Endothelial cell of umbilical vein (primary cell): ENCODE measurements around the gene PLA2G4B. TPM values are rescaled to one million over a fixed set of nuclear protein-coding genes. Genes with fewer than 3 reads are reported as not detected.
A peak's percentile ranks its signal among the peaks of the same experiment; 100 is the strongest.

Experiments used
- BruUV-seq: library from RNA; stranded (reverse); fragments of 400-500 nt; replicated peaks from 2 replicates; lab custom pipeline; 2021; lab: Mats Ljungman, UMichigan
- CTCF ChIA-PET: fragments of 300-600, 350-600 bp; sonication (Branson Sonifier 250); formaldehyde crosslinking; loops from one replicate; lab custom pipeline; 2021; ENCODE audit warnings: antibody characterized with exemption, inconsistent platforms; lab: Charles Lee
- POLR2A ChIA-PET: fragments of 300-600, 350-600 bp; sonication (Branson Sonifier 250); formaldehyde crosslinking; loops from one replicate; lab custom pipeline; 2021; ENCODE audit warnings: antibody characterized with exemption, inconsistent platforms; lab: Charles Lee
- DNase-seq: peaks from one replicate; pipeline ENCODE4 v3.0.0-alpha.2; 2011; ENCODE audit warnings: low read depth, low spot score
- FAIRE-seq: peaks from 2 replicates; lab custom pipeline; 2011; peaks lifted over from hg19 to GRCh38; lab: Jason Lieb, UNC
- H2AFZ ChIP-seq: 2 replicates; pipeline ENCODE4 v1.6.0; 2012; ENCODE audit warnings: low read depth, low read length, control low read depth, inconsistent platforms
- H3K27ac ChIP-seq: 2 replicates; pipeline ENCODE4 v1.5.1; 2011; ENCODE audit warnings: low read depth, mild to moderate bottlenecking, control low read depth, low read length, moderate library complexity; ENCODE audit not compliant: insufficient read depth
- H3K27me3 ChIP-seq, 2 experiments: 2 replicates each; pipeline versions ENCODE4 v1.6.0 to v1.6.1; 2011; ENCODE audit warnings: low read length in 2 of 2, mixed read lengths in 1 of 2; ENCODE audit not compliant: control insufficient read depth in 2 of 2, insufficient read depth in 2 of 2
- H3K36me3 ChIP-seq, 2 experiments: 2 replicates in 1 of 2; 3 replicates in 1 of 2; pipeline ENCODE4 v1.5.1; 2011; ENCODE audit warnings: low read length in 2 of 2, mild to moderate bottlenecking in 1 of 2, moderate library complexity in 1 of 2; ENCODE audit not compliant: control insufficient read depth in 2 of 2, insufficient read depth in 2 of 2; ENCODE audit errors: extremely low read depth in 1 of 2
- H3K4me1 ChIP-seq: 3 replicates; pipeline ENCODE4 v1.5.1; 2011; ENCODE audit warnings: mild to moderate bottlenecking, low read length; ENCODE audit not compliant: control insufficient read depth, insufficient read depth; ENCODE audit errors: extremely low read depth
- H3K4me2 ChIP-seq: 2 replicates; pipeline ENCODE4 v1.6.1; 2011; ENCODE audit warnings: low read length, control low read depth, mixed read lengths; ENCODE audit not compliant: insufficient read depth
- H3K4me3 ChIP-seq, 3 experiments: fragments of 200-600 bp in 1 of 3; sonication (generic), shearing (Covaris generic) in 1 of 3; replicated peaks in 1 of 3; 2 replicates each; pipeline ENCODE4 v1.5.1; 2011 to 2016; ENCODE audit warnings: control low read depth in 3 of 3, low read length in 3 of 3, mild to moderate bottlenecking in 2 of 3, inconsistent platforms in 1 of 3, low read depth in 1 of 3, moderate library complexity in 1 of 3; ENCODE audit not compliant: insufficient read depth in 1 of 3
- H3K79me2 ChIP-seq: 2 replicates; pipeline ENCODE4 v1.6.0; 2012; ENCODE audit warnings: low read length, inconsistent platforms; ENCODE audit not compliant: control insufficient read depth, insufficient read depth
- H3K9ac ChIP-seq: replicated peaks from 2 replicates; pipeline ENCODE3; 2011; ENCODE audit warnings: low read length, control low read depth; ENCODE audit not compliant: insufficient read depth; ENCODE audit errors: extremely low read depth
- H3K9me1 ChIP-seq: replicated peaks from 3 replicates; pipeline ENCODE4 v1.6.0; 2011; ENCODE audit warnings: mild to moderate bottlenecking, low read length; ENCODE audit not compliant: control insufficient read depth, insufficient read depth; ENCODE audit errors: extremely low read depth
- H3K9me3 ChIP-seq: replicated peaks from 2 replicates; pipeline ENCODE4 v1.5.1; 2012; ENCODE audit warnings: low read length, inconsistent platforms; ENCODE audit not compliant: control insufficient read depth, insufficient read depth
- H4K20me1 ChIP-seq: replicated peaks from 2 replicates; pipeline ENCODE3; 2011; ENCODE audit warnings: mild to moderate bottlenecking, low read length; ENCODE audit not compliant: control insufficient read depth, insufficient read depth; ENCODE audit errors: extremely low read depth
- EZH2 ChIP-seq: IDR thresholded peaks from 2 replicates; pipeline ENCODE4 v1.6.1; 2012; ENCODE audit warnings: borderline replicate concordance, low read depth, mild to moderate bottlenecking, moderate library complexity, low read length, inconsistent platforms; ENCODE audit not compliant: severe bottlenecking
- FOS ChIP-seq: IDR thresholded peaks from 2 replicates; pipeline ENCODE4 v1.6.1; 2011; ENCODE audit warnings: mild to moderate bottlenecking, low read length, moderate library complexity, borderline replicate concordance; ENCODE audit not compliant: insufficient read depth
- GATA2 ChIP-seq: IDR thresholded peaks from 2 replicates; pipeline ENCODE4 v1.7.0; 2011; ENCODE audit warnings: low read depth, mild to moderate bottlenecking, moderate library complexity, mixed read lengths, low read length; ENCODE audit not compliant: insufficient read length, insufficient read depth
- JUN ChIP-seq: IDR thresholded peaks from 2 replicates; pipeline ENCODE4 v1.6.1; 2011; ENCODE audit warnings: borderline replicate concordance, low read depth; ENCODE audit not compliant: insufficient read length, insufficient read depth
- MYC ChIP-seq: IDR thresholded peaks from one replicate; pipeline ENCODE4 v1.6.1; 2011; ENCODE audit warnings: mild to moderate bottlenecking, low read depth, low read length
- POLR2A ChIP-seq: IDR thresholded peaks from 2 replicates; pipeline ENCODE4 v1.6.1; 2012; ENCODE audit warnings: low read depth, mild to moderate bottlenecking, control low read depth, low read length
- POLR2AphosphoS5 ChIP-seq: IDR thresholded peaks from 2 replicates; pipeline ENCODE4 v1.6.1; 2012; ENCODE audit warnings: low read depth, mild to moderate bottlenecking, control low read depth, low read length, moderate library complexity; ENCODE audit not compliant: insufficient read depth
- dilution Hi-C: fragments of 300-500 bp; cut with MboI; formaldehyde crosslinking; loops from one replicate; pipeline ENCODE4 v1.15.0; 2019; ENCODE audit warnings: low sequenced_read_pairs; ENCODE audit not compliant: extremely low pct_ligation_motif_present
- intact Hi-C: fragments of 100-400 bp; cut with micrococcal nuclease; formaldehyde crosslinking; loops from one replicate; pipeline ENCODE4 v1.10.0; 2022
- polyA plus RNA-seq, 4 experiments: library from polyadenylated mRNA; depleted of rRNA in 3 of 4; stranded (reverse) in 3 of 4; unstranded in 1 of 4; fragments of >200 nt; gene quantifications; 2 replicates each; pipeline versions ENCODE4 v1.2.1 to v1.2.3, GENCODE V29; 2011 to 2012; ENCODE audit warnings: missing spikeins in 1 of 4
- total RNA-seq: library from RNA; stranded (reverse); gene quantifications from 2 replicates; pipeline ENCODE4 v1.2.3, GENCODE V29; 2021
- TF ChIP-seq, protein P1 (sequence below), 2 donors: IDR thresholded peaks; 1 replicate in 1 of 2; 2 replicates in 1 of 2; pipeline ENCODE4 v1.5.1; 2011; ENCODE audit warnings: low read length in 2 of 2, mild to moderate bottlenecking in 2 of 2, moderate library complexity in 2 of 2, control low read depth in 1 of 2, inconsistent platforms in 1 of 2, low read depth in 1 of 2; ENCODE audit not compliant: insufficient read depth in 1 of 2; ENCODE audit errors: extremely low read depth in 1 of 2
- TF ChIP-seq, protein P2 (sequence below): IDR thresholded peaks from 2 replicates; pipeline ENCODE4 v1.6.1; 2011; ENCODE audit not compliant: insufficient read depth, insufficient read length

Gene PLA2G4B
- total and polyA plus RNA-seq, 2 donors (not counting 3 experiments of a cell fraction or from before 2014, with no cell fraction given) = 4.0 to 7.9 TPM

DNA sequence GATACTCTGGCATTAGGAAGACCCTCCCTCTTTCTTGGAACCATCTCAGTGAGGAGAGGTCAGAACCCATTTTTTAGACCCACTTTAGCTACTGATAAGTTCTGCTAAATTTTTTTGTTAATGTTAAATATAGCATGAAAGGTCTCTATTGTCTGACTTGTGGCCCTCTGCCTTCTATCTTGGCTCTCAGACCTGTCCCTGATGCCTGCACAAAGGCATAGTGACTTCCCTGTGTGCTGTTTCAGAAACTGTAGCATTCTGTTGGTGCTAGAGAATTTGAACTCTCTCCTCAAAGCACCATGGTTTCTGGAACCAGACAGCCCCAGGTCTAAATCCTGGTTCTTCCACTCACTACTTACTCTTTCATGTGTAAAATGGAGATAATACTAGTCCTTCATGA is 49.0 kb upstream of the PLA2G4B start:
- POLR2A ChIA-PET = interaction anchor here (1.0 kb wide), 1 partner anchor 11 kb away, joined by 4 read pairs; no protein-coding TSS in a partner anchor

More for the DNA sequence above, 49.0 kb upstream of the PLA2G4B start:
- H3K9me3 ChIP-seq = no peaks in the 10 kb centered on the region
- FAIRE-seq (no peak), DNase-seq (no peak)
- H3K36me3 ChIP-seq = no peaks in the 10 kb centered on the region
- BruUV-seq = no TSS peak
- H2AFZ ChIP-seq = no peak overlapping the region
- H3K27me3 ChIP-seq = no peaks in the 10 kb centered on the region
- H3K4me3 ChIP-seq = no peak overlapping the region
- H3K27ac ChIP-seq = peak overlapping the region; percentile 93
- dilution Hi-C loops = no loop called here
- CTCF ChIA-PET = interaction anchor here (0.7 to 10.8 kb wide), 3 partner anchors 13 to 186 kb away, joined by 3 to 219 read pairs (median 5); partner anchors contain the start of gene MAPKBP1
- peak overlapping the region; percentile 74 for H3K4me2 ChIP-seq
- peaks cover 44% of the 10 kb centered on the region for H3K4me1 ChIP-seq
- H3K9ac ChIP-seq = peak overlapping the region; percentile 10
- intact Hi-C loops = no loop called here
- no peak for TF ChIP-seq JUN
- no peak for TF ChIP-seq EZH2
- TF ChIP-seq FOS = no peak
- TF ChIP-seq POLR2AphosphoS5 = no peak
- TF ChIP-seq, protein P1, sequence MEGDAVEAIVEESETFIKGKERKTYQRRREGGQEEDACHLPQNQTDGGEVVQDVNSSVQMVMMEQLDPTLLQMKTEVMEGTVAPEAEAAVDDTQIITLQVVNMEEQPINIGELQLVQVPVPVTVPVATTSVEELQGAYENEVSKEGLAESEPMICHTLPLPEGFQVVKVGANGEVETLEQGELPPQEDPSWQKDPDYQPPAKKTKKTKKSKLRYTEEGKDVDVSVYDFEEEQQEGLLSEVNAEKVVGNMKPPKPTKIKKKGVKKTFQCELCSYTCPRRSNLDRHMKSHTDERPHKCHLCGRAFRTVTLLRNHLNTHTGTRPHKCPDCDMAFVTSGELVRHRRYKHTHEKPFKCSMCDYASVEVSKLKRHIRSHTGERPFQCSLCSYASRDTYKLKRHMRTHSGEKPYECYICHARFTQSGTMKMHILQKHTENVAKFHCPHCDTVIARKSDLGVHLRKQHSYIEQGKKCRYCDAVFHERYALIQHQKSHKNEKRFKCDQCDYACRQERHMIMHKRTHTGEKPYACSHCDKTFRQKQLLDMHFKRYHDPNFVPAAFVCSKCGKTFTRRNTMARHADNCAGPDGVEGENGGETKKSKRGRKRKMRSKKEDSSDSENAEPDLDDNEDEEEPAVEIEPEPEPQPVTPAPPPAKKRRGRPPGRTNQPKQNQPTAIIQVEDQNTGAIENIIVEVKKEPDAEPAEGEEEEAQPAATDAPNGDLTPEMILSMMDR (IDR thresholded peaks at IDR 0.05; ENCODE audit: extremely low read depth in 1 of 2, insufficient read depth in 1 of 2, low read depth in 1 of 2, low read length in 2 of 2) = no peak
- no peak for TF ChIP-seq POLR2A
- TF ChIP-seq MYC = no peak
- TF ChIP-seq, protein P2, sequence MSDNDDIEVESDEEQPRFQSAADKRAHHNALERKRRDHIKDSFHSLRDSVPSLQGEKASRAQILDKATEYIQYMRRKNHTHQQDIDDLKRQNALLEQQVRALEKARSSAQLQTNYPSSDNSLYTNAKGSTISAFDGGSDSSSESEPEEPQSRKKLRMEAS = no peak
- no peak for TF ChIP-seq GATA2
- peaks cover 74% of the 10 kb centered on the region for H3K79me2 ChIP-seq
- no peaks in the 10 kb centered on the region for H3K9me1 ChIP-seq
- no peaks in the 10 kb centered on the region for H4K20me1 ChIP-seq
